GM11168 (cell line): ENCODE measurements around the gene ROCK2.
"Not testable (repeated sequence)": the region's sequence is repeated elsewhere in the genome, so short reads cannot be mapped to it uniquely, and the experiment has no call there.

Experiments used
- in situ Hi-C: fragments of 300-500 bp; cut with MboI; formaldehyde crosslinking; loops from one replicate; pipeline ENCODE4 v1.12.0; 2022; ENCODE audit warnings: low sequenced_read_pairs; ENCODE audit not compliant: unreplicated experiment

The ROCK2 gene

DNA sequence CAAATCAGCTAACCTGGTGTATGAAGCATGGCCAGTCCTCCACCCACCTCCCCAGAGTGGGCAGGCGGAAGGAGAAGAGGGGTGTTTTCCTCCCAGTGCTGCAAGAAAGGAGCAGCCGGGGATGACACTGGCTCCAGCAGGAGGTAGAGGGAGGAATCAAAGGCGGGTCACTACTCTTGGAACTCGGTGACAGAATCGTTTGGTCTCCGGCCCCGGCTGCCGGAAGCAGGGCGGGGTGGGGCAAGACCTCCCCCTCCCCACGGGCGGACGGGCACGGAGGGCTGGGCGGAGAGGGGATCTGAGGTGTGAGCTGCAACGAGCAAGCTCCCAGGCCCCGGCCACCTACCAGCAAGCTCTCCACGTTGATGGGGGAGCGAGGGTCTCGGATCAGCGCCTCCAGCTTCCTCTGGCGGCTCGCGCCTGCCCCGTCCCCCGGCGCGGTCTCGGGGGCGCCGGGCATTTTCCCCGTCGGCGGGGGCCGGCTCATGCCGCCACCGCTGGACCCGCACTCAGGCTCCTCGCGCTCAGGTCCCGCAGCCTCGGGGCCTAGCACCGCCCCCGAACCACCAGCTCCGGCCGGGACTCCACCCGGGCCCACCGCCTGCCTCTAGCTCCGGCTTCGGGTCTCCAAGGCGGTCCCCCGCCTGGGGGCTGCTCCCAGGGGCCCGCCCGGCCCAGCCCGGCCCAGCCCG lies 640 bp downstream of the ROCK2 start:
- in situ Hi-C loops = no loop called here

DNA sequence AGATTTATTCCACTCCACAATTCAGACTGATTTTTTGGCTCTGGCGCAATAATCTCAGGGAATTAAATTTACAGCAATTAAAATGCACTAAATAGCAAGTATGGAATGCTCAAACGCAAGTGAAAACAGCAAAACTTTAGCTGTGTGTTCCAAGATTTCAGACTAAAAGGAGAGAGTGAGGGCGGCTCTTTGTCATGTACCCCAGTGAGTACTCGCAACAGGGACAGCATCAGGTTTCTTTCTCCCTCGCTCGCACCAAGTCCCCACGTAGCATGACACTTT lies 1.1 kb downstream of the ROCK2 start:
- in situ Hi-C loops = no loop called here

DNA sequence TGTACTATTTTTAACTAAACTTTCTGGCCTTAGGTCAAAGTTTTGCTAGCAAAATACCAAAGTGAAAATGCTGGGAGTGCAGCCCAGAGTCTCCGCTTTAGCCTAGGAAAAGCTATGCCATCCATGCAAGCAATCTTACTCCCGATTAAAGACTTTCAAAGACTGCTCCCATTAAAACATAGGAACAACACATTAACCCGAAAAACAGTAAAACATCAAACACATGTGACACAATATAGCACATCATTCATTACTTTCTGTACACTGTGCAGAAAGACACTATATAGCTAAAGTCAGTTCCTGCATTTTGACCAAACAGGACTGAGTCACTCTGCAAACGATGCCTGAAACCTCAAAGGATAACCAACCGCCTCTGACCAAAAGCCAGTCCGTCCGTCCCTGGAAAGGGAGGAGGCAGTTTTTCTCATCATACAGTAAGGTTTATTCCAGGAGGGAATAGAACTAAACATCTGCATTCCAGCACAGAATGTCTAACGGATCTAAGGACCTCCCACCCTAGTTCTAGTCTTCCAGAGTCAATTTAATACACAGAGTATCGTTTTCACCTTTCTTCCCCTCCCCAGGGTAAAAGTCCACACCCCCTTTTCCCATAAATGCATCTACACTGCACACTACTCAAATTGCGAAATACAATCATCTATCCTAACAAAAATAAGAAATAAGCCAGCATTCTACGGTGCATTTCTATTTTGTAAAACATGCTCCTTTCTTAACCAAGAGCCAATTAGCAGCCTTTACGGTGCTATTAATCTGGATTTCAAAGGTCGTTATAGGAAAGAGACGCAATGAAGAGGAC lies 1.7 kb downstream of the ROCK2 start:
- in situ Hi-C loops = no loop called here

DNA sequence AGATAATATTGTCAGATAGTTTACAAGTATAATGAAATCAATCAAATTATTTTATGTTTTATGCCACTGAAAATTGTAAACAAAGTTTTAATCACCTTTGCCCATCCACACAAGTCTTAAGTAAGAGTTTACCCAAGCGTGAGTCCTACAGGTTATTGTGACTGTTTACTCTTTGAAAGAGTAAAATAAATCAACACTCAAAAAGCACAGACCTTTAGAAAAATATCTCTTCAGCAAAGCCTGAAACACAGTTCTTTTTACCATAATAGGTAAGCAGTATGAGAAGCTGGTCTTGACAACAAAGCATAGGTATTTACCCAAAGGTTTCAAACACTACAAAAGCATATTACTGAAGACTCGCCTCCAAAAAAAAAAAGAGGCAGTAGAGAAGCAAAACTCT lies 3.7 kb downstream of the ROCK2 start:
- in situ Hi-C loops = no loop called here

DNA sequence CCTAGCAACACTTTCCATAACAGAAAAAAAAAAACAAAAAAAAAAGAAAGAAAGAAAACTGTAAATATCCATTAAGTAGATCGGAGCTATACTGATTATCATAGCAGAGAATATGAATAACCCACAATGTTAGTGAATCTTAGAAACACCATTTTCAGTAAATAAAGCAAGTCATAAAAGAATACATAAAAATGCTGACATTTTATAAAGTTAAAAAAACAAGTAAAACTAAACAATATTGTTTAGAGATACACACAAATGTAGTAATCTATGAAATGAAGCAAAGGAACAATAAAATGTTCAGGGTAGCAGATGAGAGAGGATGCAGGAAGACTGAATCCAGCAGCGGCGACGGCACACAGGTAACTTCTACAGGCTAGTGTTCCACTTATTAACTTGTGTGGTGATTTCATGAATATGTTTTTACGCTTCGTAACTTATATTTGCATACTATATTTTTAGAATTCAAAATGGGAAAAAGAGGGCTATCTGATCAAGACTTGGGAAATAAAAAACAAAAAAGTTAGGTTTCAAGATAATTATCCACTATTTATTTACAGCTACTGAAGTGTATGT lies 4.8 kb downstream of the ROCK2 start:
- in situ Hi-C loops = no loop called here

DNA sequence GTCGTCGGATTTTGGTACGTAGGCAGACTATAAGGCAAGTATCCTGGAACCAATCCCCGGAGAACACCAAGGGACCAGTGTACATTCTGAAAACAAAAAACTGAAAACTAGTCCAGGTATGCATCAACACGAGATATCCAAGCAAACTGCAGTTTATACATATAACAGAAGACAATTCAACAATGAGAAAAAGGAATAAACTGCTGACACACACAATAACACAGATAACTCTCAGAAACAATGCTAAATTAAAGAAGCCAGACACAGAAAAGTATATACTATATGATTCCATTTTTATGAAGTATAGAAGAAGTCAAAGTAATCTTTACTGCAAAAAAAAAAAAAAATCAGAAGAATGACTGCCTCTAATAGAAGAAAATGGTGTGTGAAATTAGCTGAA lies 5.9 kb downstream of the ROCK2 start:
- in situ Hi-C loops = no loop called here

DNA sequence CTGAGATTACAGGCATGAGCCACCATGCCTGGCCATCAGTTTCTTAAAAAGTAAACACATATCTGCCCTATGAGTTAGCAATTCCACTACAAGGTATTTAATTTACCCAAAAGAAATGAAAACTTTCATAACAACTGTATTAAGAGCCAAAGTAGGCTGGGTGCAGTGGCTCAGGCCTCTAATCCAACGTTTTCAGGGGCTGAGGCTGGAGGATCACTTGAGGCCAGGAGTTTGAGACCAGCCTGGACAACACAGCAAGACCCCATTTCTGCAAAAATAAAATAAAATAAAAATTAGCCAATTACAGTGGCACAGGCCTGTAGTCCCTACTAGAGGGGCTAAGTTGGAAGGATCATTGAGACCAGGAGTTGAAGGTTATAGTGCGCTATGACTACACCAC lies 6.5 kb downstream of the ROCK2 start:
- in situ Hi-C loops = no loop called here

DNA sequence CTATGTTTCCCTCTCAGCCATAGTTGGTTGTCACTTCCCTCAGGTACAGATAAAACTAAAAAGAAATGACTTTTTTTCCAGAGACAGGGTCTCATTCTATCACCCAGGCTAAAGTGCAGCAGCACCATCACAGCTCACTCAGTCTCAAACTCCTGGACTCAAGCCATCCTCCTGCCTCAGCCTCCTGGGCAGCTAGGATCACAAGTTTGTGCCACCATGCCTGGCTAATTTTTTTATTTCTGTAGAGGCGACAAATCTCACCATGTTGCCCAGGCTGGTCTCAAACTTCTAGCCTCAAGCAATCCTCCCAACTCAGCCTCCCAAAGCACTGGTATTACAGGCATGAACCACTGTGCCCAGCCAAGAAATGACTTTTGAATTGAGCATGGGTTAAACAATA lies 8.2 kb downstream of the ROCK2 start:
- in situ Hi-C loops = no loop called here

DNA sequence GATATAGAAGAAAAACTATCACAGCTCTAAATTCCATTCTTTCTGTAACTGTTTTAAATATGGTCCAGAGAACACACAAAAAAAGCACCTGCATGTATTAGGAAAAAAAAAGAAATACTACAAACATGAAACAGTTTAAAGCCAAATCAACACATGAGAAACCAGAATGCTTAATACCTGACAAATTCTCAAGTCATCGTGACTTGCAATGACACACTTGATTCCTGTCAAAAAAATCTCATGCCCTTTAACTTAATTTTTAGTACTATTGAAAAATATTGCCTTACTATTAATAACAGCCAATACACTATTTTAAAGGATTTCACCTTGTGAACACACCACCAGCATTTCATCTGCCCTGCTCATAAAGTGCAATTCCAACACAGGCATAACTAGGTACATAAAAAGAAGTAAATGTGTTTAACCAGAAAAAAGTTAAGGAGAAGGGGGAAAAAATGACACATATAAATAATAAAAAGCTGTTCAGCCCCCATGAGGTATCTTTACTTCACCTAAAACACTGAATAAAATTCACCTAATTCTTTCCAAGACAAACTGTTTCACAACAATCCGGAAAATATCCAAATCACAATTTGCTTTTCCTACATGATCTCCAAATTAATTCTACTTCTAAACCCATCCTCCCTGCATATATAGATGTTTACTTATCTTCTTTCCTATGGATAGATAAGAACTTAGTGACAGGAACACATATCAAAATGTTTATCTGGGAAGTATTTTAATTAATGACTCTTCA lies 10.8 kb downstream of the ROCK2 start:
- in situ Hi-C loops = no loop called here

DNA sequence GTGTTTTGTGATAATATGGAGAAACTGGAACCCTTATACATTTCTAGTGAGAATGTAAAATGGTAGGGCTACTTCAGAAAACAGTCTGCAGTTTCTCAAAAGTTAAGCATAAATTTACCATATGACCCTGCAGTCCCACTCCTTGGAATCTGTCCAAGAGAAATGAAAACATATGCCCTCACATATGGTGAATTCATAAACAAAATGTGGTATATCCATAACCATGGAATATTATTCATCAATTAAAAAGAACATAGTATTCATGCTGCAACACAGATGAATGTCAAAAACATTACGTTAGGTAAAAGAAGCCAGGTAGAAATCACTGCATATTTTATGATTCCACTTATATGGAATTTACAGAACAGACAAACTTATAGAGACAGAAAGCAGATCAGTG lies 11.8 kb downstream of the ROCK2 start:
- in situ Hi-C loops = no loop called here

DNA sequence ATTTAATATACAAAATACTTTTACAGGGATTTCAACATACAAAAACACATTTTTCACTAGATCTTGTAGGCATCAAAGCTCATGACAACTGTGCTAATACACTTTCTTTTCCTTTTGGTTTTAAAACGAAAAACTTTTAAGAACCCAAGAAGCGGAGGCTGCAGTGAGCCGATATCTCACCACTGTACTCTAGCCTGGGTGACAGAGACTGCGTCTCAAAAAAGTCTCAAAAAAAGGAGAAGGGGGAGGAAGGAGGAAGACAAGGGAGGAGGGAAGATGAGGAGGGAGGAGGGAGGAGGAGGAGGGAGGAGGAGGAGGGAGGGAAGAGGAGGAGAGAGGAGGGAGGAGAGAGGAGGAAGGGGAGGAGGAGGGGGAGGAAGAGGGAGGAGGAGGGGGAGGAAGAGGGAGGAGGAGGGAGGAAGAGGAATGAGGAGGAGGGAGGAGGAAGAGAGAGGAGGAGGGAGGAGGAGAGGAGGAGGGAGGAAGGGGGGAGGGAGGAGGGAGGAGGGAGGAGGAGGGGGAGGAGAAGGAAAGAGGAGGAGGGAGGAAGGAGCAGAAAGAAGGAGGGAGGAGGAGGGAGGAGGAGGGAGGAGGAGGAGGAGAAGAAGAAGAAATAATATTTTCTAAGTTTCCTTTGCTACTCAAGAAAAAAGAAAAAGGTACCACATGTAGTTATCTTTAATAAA lies 13.8 kb downstream of the ROCK2 start:
- in situ Hi-C loops = no loop called here

DNA sequence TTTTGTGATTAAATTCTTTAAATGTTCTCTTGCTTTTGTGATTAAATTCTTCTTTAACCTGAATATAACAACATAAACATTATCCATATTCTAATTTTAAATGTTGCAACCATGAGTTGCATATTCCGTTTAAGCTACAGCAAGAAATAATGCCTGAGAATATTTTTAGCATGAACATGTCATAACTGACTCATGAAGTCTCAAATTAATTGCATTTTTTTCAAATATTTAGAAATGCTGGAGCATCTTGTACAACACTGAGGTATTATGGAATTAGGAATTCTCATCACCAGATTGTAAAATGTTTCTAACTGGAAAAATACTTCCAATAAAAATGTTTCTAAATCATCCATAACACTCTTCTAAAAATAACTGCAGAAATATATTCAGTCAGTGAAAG lies 14.7 kb downstream of the ROCK2 start:
- in situ Hi-C loops = no loop called here

DNA sequence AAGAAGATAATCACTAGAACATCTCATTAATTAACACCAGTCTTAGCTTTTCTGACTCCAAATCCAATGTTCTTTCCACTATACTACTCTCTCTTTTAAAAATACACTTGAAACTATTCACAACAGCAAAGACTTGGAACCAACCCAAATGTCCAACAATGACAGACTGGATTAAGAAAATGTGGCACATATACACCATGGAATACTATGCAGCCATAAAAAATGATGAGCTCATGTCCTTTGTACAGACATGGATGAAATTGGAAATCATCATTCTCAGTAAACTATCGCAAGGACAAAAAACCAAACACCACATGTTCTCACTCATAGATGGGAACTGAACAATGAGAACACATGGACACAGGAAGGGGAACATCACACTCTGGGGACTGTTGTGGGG lies 15.9 kb downstream of the ROCK2 start:
- in situ Hi-C loops = not testable (repeated sequence)

DNA sequence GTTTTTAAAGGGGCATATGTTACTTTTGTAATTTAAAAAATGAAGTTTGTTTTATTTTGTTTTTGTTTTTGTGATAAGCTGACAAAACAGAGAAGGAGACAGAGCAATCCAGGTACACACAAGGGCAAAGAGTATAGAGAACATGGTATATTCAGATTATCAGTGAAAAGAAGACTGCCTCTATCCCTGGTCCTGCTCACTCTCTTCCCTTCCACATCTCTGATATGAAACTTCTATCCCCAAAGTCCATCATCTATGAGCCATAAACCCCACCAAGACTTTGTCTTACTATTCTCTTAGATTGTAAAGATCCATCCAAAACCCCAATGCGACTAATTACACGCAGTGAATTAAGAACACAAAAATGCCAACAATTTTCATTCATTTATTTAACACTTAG lies 16.6 kb downstream of the ROCK2 start:
- in situ Hi-C loops = no loop called here

DNA sequence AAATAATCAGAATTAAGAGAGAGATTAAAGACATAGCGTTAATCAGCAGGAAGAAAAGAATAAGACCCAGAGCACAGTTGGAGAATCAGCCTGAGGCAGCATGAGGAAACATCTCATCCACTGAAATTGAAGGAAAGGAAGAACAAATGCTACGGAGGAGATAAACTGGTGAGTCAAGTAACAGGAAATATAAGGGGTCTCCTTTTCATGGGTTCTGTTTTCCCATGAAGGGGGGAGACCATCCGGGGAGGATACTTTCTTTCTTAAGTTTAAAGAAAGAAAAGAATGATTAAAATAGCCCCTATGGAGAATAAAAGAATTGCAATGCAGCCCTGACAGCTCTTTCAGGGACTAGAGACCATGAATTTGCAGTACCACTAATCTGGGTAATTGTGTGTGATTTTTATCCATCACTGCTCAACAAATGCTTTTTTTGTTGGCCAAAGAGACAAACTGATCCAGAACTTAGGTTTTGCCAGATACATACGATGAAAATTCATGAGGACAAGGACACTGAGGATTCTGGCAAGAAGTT lies 17.7 kb downstream of the ROCK2 start:
- in situ Hi-C loops = no loop called here

DNA sequence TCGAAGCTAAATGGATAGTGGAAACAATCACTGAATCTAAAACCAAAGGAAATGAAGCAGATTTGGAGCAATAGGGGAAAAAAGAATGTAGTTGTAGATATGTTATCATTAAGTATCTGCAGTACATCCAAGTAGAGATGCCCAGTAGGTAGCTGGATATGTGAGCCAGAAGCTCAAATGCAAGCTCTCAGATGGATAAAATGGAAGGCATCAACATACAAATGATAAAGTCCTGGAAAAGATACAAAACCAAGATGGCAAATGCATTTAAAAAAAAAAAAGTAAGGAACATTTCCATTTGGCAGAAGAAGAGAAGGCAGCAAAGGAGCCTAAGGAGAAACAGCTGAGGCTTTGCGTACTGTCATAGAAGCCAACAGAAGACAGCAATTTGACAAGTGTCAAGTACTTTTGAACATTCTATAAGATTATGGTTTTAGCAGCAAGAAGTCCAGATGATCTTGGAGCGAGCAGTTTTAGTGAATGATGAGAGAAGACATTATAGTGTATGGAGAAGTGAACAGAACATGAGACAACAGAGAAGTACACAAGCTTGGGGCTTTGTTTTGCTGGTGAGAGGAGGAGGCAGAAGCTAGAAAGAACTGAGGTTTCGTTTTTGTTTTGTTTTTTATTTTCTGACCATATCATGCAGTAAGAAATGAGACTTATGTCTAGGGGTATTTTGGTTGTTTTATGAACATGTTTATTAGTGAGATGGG lies 18.3 kb downstream of the ROCK2 start:
- in situ Hi-C loops = no loop called here

DNA sequence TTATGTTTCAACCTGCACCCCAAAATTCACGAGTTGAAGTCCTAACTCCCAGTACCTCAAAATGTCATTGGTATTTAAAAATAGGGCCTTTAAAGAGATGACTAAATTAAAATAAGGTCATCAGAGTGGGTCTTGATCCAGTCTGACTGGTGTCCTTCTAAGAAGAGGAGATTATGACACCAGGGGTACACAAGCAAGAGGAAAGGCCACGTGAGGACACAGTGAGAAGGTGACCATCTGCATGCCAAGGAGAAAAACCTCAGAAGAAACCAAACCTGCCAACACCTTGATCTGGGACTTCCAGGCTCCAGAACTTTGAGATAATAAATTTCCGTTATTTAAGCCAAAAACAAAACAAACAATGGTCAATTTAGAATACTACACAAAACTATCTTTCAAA lies 22.6 kb downstream of the ROCK2 start:
- in situ Hi-C loops = no loop called here

DNA sequence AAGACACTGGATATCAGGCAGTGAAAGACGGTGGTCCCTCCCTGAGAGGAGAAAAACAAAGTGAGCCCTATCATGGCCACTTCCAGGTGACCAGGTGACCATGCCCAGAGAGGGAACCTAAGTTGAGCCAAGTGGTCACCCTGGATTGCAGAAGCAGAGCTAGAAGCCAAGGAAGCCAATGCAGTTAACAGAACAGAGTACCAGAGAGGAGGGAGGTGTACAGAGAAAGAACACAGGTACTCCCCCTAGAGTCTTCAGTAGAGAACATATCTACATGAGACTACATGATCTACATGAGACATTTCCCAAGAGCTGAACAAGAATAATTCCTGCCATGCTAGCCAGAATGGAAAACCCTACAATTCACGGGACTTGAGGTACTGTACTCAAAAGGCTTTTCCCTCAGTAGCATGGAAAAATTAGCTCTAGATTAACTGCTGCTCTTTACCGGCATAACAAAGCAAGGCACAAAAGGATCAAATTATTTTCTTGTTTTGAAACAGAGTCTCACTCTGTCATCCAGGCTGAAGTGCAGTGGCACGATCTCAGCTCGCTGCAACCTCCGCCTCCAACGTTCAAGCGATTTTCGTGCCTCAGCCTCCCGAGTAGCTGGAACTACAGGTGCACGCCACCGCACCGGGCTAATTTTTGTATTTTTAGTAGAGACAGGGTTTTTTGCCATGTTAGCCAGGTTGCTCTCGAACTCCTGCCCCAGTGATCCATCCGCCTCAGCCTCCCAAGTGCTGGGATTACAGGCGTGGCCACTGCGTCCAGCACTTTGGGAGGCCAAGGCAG lies 23.5 kb downstream of the ROCK2 start:
- in situ Hi-C loops = no loop called here

DNA sequence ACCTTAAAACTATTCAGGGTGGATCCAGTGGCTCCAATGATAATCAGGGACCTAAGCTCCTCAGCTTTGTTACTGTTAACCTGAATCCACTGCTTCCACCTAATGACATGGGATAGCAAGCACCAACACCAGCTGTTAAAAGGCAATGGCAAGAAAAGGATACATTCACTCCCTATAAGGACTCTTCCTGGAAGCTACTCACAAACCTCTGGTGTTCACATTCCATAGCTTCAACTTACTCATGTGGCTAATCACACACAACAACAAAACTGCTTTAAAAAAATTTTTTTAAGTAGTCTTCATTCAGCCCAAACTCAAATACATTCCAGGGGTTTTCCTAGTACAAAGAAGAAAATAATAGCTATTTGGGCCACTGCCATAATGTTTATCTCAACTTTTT lies 24.5 kb downstream of the ROCK2 start:
- in situ Hi-C loops = no loop called here
